GM12878 (cell line): ENCODE measurements around the gene PAPLN. TPM values are rescaled to one million over a fixed set of nuclear protein-coding genes. Genes with fewer than 3 reads are reported as not detected.

Source experiments
- ATAC-seq: fragments of 200-7000 bp; cut with Tn5 transposase; 3 replicates; pipeline ENCODE4 v1.9.1; 2020; ENCODE audit warnings: mild to moderate bottlenecking, moderate library complexity
- BruUV-seq: library from RNA; stranded (reverse); fragments of 400-500 nt; replicated peaks from 2 replicates; lab custom pipeline; 2021; lab: Mats Ljungman, UMichigan
- CTCF ChIA-PET: fragments of 300-600 bp; sonication (Branson Sonifier 250); formaldehyde crosslinking; extraction: SDS; loops from one replicate; lab custom pipeline; 2021; ENCODE audit warnings: inconsistent platforms; lab: Yijun Ruan, JAX
- POLR2A ChIA-PET: fragments of 350-600 bp; formaldehyde crosslinking; extraction: SDS; loops from one replicate; lab custom pipeline; 2021; ENCODE audit warnings: inconsistent platforms; lab: Charles Lee
- RAD21 ChIA-PET: fragments of 300-600 bp; sonication (Branson Sonifier 250); formaldehyde crosslinking; loops from one replicate; lab custom pipeline; 2023; ENCODE audit warnings: antibody characterized with exemption; ENCODE audit not compliant: unreplicated experiment; lab: Charles Lee
- SMC1A ChIA-PET: fragments of 300-600 bp; sonication (Branson Sonifier 250); formaldehyde crosslinking; loops from one replicate; lab custom pipeline; 2023; ENCODE audit not compliant: unreplicated experiment, uncharacterized antibody; lab: Charles Lee
- DNase-seq: peaks from one replicate; pipeline ENCODE4 v3.0.0-alpha.2; 2011; ENCODE audit warnings: low read depth, low spot score
- FAIRE-seq: peaks from 3 replicates; lab custom pipeline; 2011; peaks lifted over from hg19 to GRCh38; lab: Jason Lieb, UNC
- H2AFZ ChIP-seq: 2 replicates; pipeline ENCODE4 v1.6.0; 2011; ENCODE audit warnings: low read depth, low read length, control low read depth; ENCODE audit not compliant: control insufficient read depth
- H3K27ac ChIP-seq: 2 replicates; pipeline ENCODE4 v1.5.1; 2011; ENCODE audit warnings: control low read depth; ENCODE audit not compliant: control insufficient read depth, insufficient read depth
- H3K27me3 ChIP-seq, 2 experiments: replicated peaks in 1 of 2; 2 replicates each; pipeline versions ENCODE4 v1.6.0 to v1.6.1; 2011; ENCODE audit warnings: low read length in 1 of 2; ENCODE audit not compliant: control insufficient read depth in 2 of 2, insufficient read depth in 2 of 2
- H3K36me3 ChIP-seq, 2 experiments: 2 replicates each; pipeline ENCODE4 v1.5.1; 2011; ENCODE audit warnings: low read length in 1 of 2; ENCODE audit not compliant: control insufficient read depth in 2 of 2, insufficient read depth in 2 of 2
- H3K4me1 ChIP-seq: 2 replicates; pipeline ENCODE4 v1.6.1; 2011; ENCODE audit warnings: mild to moderate bottlenecking, low read length, moderate library complexity, mixed read lengths; ENCODE audit not compliant: control insufficient read depth, insufficient read depth
- H3K4me2 ChIP-seq: 2 replicates; pipeline ENCODE4 v1.6.0; 2011; ENCODE audit warnings: control low read depth; ENCODE audit not compliant: control insufficient read depth, insufficient read depth
- H3K4me3 ChIP-seq: fragments of 200-600 bp; sonication (generic); 2 replicates; pipeline ENCODE4 v1.5.1; 2016
- H3K79me2 ChIP-seq: 2 replicates; pipeline ENCODE4 v1.6.0; 2011; ENCODE audit warnings: low read length; ENCODE audit not compliant: control insufficient read depth, insufficient read depth
- H3K9ac ChIP-seq: 2 replicates; pipeline ENCODE4 v1.8.0; 2011; ENCODE audit warnings: low read length, control low read depth, mixed read lengths; ENCODE audit not compliant: control insufficient read depth, insufficient read depth
- H3K9me3 ChIP-seq: replicated peaks from 3 replicates; pipeline ENCODE4 v1.5.1; 2011; ENCODE audit warnings: mild to moderate bottlenecking, low read length; ENCODE audit not compliant: control insufficient read depth, insufficient read depth
- H4K20me1 ChIP-seq: 2 replicates; pipeline ENCODE4 v1.6.0; 2011; ENCODE audit not compliant: control insufficient read depth, insufficient read depth
- BMI1 ChIP-seq: fragments of 450-650 bp; IDR thresholded peaks from 2 replicates; pipeline ENCODE4 v1.6.1; 2016; ENCODE audit warnings: mild to moderate bottlenecking, moderate library complexity, borderline replicate concordance
- CEBPB ChIP-seq, 2 experiments: fragments of 150-350 bp in 1 of 2; IDR thresholded peaks; 2 replicates each; pipeline ENCODE4 v1.6.1; 2012 to 2014; ENCODE audit warnings: low read depth in 2 of 2, low read length in 2 of 2, borderline replicate concordance in 1 of 2, inconsistent platforms in 1 of 2
- CEBPZ ChIP-seq: fragments of 150-350 bp; IDR thresholded peaks from 2 replicates; pipeline ENCODE4 v1.6.1; 2016; ENCODE audit warnings: low read depth, low read length
- CREB1 ChIP-seq: IDR thresholded peaks from 2 replicates; pipeline ENCODE4 v1.6.1; 2012; ENCODE audit warnings: low read depth, mild to moderate bottlenecking, inconsistent platforms
- EED ChIP-seq: sonication (generic); IDR thresholded peaks from 2 replicates; pipeline ENCODE4 v1.6.1; 2016; ENCODE audit warnings: antibody characterized with exemption, low read depth
- FOXM1 ChIP-seq: IDR thresholded peaks from 2 replicates; pipeline ENCODE4 v1.6.1; 2012; ENCODE audit warnings: low read depth, mild to moderate bottlenecking, inconsistent platforms, low read length, moderate library complexity
- NBN ChIP-seq: fragments of 450-650 bp; IDR thresholded peaks from 2 replicates; pipeline ENCODE4 v1.6.1; 2016
- SMAD1 ChIP-seq: fragments of 450-650 bp; IDR thresholded peaks from 2 replicates; pipeline ENCODE4 v1.6.1; 2018; ENCODE audit warnings: mild to moderate bottlenecking, low read depth; ENCODE audit not compliant: partially characterized antibody
- SUZ12 ChIP-seq: fragments of 200-600 bp; sonication (generic); IDR thresholded peaks from one replicate; pipeline ENCODE4 v1.6.1; 2018; ENCODE audit warnings: antibody characterized with exemption, mild to moderate bottlenecking; ENCODE audit not compliant: unreplicated experiment
- ZNF24 ChIP-seq: fragments of 450-650 bp; IDR thresholded peaks from 2 replicates; pipeline ENCODE4 v1.6.1; 2017; ENCODE audit warnings: antibody characterized with exemption, mild to moderate bottlenecking
- WGBS: methylation state at CpG from one replicate; pipeline ENCODE4 v1.1.6; 2016; ENCODE audit warnings: low lambda C conversion rate; ENCODE audit not compliant: insufficient replicate concordance, insufficient coverage; ENCODE audit errors: missing lambda C conversion rate; 5-methylcytosine and 5-hydroxymethylcytosine counted together
- in situ Hi-C: fragments of 300-500 bp; cut with MboI; formaldehyde crosslinking; loops from 9 replicates; pipeline ENCODE4 v1.14.3; 2018; ENCODE audit warnings: mixed read lengths
- intact Hi-C: fragments of 100-400 bp; cut with micrococcal nuclease; formaldehyde crosslinking; loops from one replicate; pipeline ENCODE4 v1.14.2; 2022; ENCODE audit not compliant: unreplicated experiment
- polyA plus RNA-seq, 11 experiments: library from polyadenylated mRNA; depleted of rRNA in 4 of 11; unstranded in 6 of 11; stranded (reverse) in 5 of 11; fragments of >200 nt; fragmentation: Nextera tagmentation in 4 of 11; fragmentation: Illumina TruSeq in 1 of 11; extraction: Ambion mirVana in 4 of 11; extraction: Trizol in 1 of 11; gene quantifications; 1 replicate in 1 of 11; 2 replicates in 10 of 11; pipeline versions ENCODE4 v1.2.1 to v1.2.3, GENCODE V29; 2011 to 2016; ENCODE audit warnings: inconsistent platforms in 2 of 11, missing spikeins in 2 of 11, low read depth in 1 of 11
- total RNA-seq, 4 experiments: library from RNA; depleted of rRNA in 3 of 4; stranded (reverse); fragments of >200 nt in 3 of 4; fragmentation: Illumina TruSeq in 1 of 4; extraction: Trizol in 1 of 4; gene quantifications; 2 replicates each; pipeline versions ENCODE4 v1.2.1 to v1.2.3, GENCODE V29; 2013 to 2021
- TF ChIP-seq, protein P1 (sequence below): fragments of 450-650 bp; formaldehyde crosslinking; IDR thresholded peaks from 2 replicates; pipeline ENCODE4 v1.4.0; 2020; ENCODE audit warnings: mild to moderate bottlenecking, moderate library complexity

The PAPLN gene
- total and polyA plus RNA-seq, 10 of the 15 experiments (the other 5 are each of a cell fraction or from before 2014, with no cell fraction given): 1.8 to 19.8 (median 7.4) TPM

DNA sequence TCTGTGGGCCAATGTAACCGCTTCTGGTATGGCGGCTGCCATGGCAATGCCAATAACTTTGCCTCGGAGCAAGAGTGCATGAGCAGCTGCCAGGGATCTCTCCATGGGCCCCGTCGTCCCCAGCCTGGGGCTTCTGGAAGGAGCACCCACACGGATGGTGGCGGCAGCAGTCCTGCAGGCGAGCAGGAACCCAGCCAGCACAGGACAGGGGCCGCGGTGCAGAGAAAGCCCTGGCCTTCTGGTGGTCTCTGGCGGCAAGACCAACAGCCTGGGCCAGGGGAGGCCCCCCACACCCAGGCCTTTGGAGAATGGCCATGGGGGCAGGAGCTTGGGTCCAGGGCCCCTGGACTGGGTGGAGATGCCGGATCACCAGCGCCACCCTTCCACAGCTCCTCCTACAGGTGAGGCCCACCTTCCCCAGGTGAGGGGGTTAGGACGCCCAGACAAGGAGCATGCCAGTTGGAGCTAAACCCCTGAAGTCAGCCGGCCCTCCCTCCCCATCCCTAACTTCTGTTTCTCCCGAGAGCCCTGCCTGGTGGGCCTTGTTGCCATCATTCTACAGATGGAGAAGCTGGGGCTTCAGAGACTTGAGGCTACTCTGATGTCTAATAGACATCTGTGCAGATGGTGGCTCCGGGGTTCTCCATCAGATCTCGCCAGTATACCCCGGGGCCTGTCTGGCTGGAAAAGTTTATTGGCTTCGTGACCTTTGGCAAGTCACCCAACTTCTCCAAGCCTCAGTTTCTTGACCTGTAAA, 25.3 kb downstream of the PAPLN start:
- Histone ChIP-seq H3K27me3 (no peaks in the 10 kb centered on the region; a peak in 1 of 4 replicates), H3K9ac (no peak overlapping the region), H3K4me3 (no peak overlapping the region), H3K4me1 (no peaks in the 10 kb centered on the region; the same call in 1 of the 2 replicates), H3K36me3 (no peaks in the 10 kb centered on the region), H4K20me1 (no peaks in the 10 kb centered on the region), H3K4me2 (no peak overlapping the region), H2AFZ (no peak overlapping the region), H3K27ac (no peak overlapping the region), H3K79me2 (no peaks in the 10 kb centered on the region), H3K9me3 (no peaks in the 10 kb centered on the region)
- RAD21 ChIA-PET: no interaction called here
- in situ Hi-C loops: no loop called here
- POLR2A ChIA-PET: no interaction called here
- TF ChIP-seq SMAD1 (no peak), CEBPZ (no peak), NBN (no peak), FOXM1 (no peak), ZNF24 (no peak), CREB1 (no peak), BMI1 (no peak), CEBPB (IDR thresholded peaks at IDR 0.05; ENCODE audit: borderline replicate concordance in 1 of 2, low read depth in 2 of 2, low read length in 2 of 2) (no peak), EED (no peak), SUZ12 (no peak)
- TF ChIP-seq, protein P1, sequence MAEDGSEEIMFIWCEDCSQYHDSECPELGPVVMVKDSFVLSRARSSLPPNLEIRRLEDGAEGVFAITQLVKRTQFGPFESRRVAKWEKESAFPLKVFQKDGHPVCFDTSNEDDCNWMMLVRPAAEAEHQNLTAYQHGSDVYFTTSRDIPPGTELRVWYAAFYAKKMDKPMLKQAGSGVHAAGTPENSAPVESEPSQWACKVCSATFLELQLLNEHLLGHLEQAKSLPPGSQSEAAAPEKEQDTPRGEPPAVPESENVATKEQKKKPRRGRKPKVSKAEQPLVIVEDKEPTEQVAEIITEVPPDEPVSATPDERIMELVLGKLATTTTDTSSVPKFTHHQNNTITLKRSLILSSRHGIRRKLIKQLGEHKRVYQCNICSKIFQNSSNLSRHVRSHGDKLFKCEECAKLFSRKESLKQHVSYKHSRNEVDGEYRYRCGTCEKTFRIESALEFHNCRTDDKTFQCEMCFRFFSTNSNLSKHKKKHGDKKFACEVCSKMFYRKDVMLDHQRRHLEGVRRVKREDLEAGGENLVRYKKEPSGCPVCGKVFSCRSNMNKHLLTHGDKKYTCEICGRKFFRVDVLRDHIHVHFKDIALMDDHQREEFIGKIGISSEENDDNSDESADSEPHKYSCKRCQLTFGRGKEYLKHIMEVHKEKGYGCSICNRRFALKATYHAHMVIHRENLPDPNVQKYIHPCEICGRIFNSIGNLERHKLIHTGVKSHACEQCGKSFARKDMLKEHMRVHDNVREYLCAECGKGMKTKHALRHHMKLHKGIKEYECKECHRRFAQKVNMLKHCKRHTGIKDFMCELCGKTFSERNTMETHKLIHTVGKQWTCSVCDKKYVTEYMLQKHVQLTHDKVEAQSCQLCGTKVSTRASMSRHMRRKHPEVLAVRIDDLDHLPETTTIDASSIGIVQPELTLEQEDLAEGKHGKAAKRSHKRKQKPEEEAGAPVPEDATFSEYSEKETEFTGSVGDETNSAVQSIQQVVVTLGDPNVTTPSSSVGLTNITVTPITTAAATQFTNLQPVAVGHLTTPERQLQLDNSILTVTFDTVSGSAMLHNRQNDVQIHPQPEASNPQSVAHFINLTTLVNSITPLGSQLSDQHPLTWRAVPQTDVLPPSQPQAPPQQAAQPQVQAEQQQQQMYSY (CRISPR knock-in tag): no peak
- CTCF ChIA-PET: no interaction called here
- 77% methylated on average over 15 of the region's 20 CpGs for WGBS
- SMC1A ChIA-PET: no interaction called here
- no peak for FAIRE-seq
- BruUV-seq: no TSS peak
- ATAC-seq: no peak
- intact Hi-C loops: no loop called here
- no peak for DNase-seq
